Nephron progenitor cell (in vitro differentiated cells): Measurements from ENCODE around the gene THOC2.
"Not testable (repeated sequence)": the region's sequence is repeated elsewhere in the genome, so short reads cannot be mapped to it uniquely, and the experiment has no call there.

Experiments
- DNase-seq: peaks from one replicate; pipeline ENCODE4 v3.0.0; 2021
- H3K27ac Mint-ChIP-seq: 2 replicates; pipeline ENCODE4 v1.8.0; 2021; ENCODE audit warnings: mild to moderate bottlenecking, moderate library complexity, mixed read lengths
- H3K27me3 Mint-ChIP-seq: 2 replicates; pipeline ENCODE4 v1.8.0; 2021; ENCODE audit warnings: mild to moderate bottlenecking, low read depth, mixed read lengths; ENCODE audit not compliant: poor library complexity
- H3K36me3 Mint-ChIP-seq: 2 replicates; pipeline ENCODE4 v1.8.0; 2021; ENCODE audit warnings: low read depth, mixed read lengths
- H3K4me1 Mint-ChIP-seq: 2 replicates; pipeline ENCODE4 v1.8.0; 2021; ENCODE audit warnings: mixed read lengths
- H3K4me3 Mint-ChIP-seq: 2 replicates; pipeline ENCODE4 v1.8.0; 2021; ENCODE audit warnings: mild to moderate bottlenecking, moderate library complexity, mixed read lengths
- H3K9me3 Mint-ChIP-seq: 2 replicates; pipeline ENCODE4 v1.8.0; 2021; ENCODE audit warnings: mild to moderate bottlenecking, moderate library complexity, mixed read lengths
- CTCF ChIP-seq: fragments of 200-600 bp; sonication (generic); IDR thresholded peaks from 2 replicates; pipeline ENCODE4 v1.5.0; 2021; ENCODE audit warnings: antibody characterized with exemption

THOC2 gene

GRCh38 chrX:123691776-123692175 lies 41.1 kb downstream of the THOC2 start:
- Mint-ChIP-seq H3K36me3 (peaks cover 25% of the 10 kb centered on the region), H3K27ac (no peak overlapping the region), H3K4me3 (no peak overlapping the region), H3K4me1 (no peaks in the 10 kb centered on the region), H3K27me3 (no peaks in the 10 kb centered on the region), H3K9me3 (peaks cover 16% of the 10 kb centered on the region)
- DNase-seq, result no peak
- no peak for TF ChIP-seq CTCF

- Mint-ChIP-seq H3K4me3 (no peak overlapping the region), H3K27me3 (no peaks in the 10 kb centered on the region), H3K4me1 (no peaks in the 10 kb centered on the region), H3K9me3 (peaks cover 19% of the 10 kb centered on the region), H3K27ac (no peak overlapping the region), H3K36me3 (peaks cover 31% of the 10 kb centered on the region)
- no peak for DNase-seq
- no peak for TF ChIP-seq CTCF
Observed at GRCh38 chrX:123688524-123688923, 44.3 kb downstream of the THOC2 start.

- no peaks in the 10 kb centered on the region for H3K4me1 Mint-ChIP-seq
- H3K27me3 Mint-ChIP-seq, result no peaks in the 10 kb centered on the region
- H3K4me3 Mint-ChIP-seq, result no peak overlapping the region
- no peak overlapping the region for H3K27ac Mint-ChIP-seq
- peaks cover 50% of the 10 kb centered on the region for H3K36me3 Mint-ChIP-seq
- DNase-seq, result no peak
- H3K9me3 Mint-ChIP-seq, result peaks cover 25% of the 10 kb centered on the region
- TF ChIP-seq CTCF, result no peak
Observed at GRCh38 chrX:123685232-123685631, 47.6 kb downstream of the THOC2 start.

- Mint-ChIP-seq H3K4me1 (no peaks in the 10 kb centered on the region), H3K4me3 (no peak overlapping the region), H3K36me3 (peaks cover 65% of the 10 kb centered on the region), H3K27me3 (no peaks in the 10 kb centered on the region), H3K27ac (no peak overlapping the region), H3K9me3 (peaks cover 32% of the 10 kb centered on the region)
- DNase-seq, result no peak
- TF ChIP-seq CTCF, result no peak
Observed at GRCh38 chrX:123682186-123682585, 50.7 kb downstream of the THOC2 start.

GRCh38 chrX:123679733-123680460 lies 53.0 kb downstream of the THOC2 start:
- not testable (repeated sequence) for H3K4me1 Mint-ChIP-seq

GRCh38 chrX:123675154-123675553 lies 57.7 kb downstream of the THOC2 start:
- Mint-ChIP-seq H3K4me1 (no peaks in the 10 kb centered on the region), H3K9me3 (peaks cover 37% of the 10 kb centered on the region), H3K27me3 (no peaks in the 10 kb centered on the region), H3K4me3 (no peak overlapping the region), H3K27ac (no peak overlapping the region), H3K36me3 (peaks cover 61% of the 10 kb centered on the region)
- TF ChIP-seq CTCF, result no peak
- no peak for DNase-seq

More at GRCh38 chrX:123679733-123680460, 53.0 kb downstream of the THOC2 start:
- not testable (repeated sequence) for DNase-seq, H3K27me3 Mint-ChIP-seq, H3K27ac Mint-ChIP-seq, H3K4me3 Mint-ChIP-seq
- peaks cover 33% of the 10 kb centered on the region for H3K9me3 Mint-ChIP-seq
- H3K36me3 Mint-ChIP-seq, result peaks cover 65% of the 10 kb centered on the region
